ENCODE data around the gene PCBD1.
A peak's percentile ranks its signal among the peaks of the same experiment; 100 is the strongest.
"Not testable (repeated sequence)": the region's sequence is repeated elsewhere in the genome, so short reads cannot be mapped to it uniquely, and the experiment has no call there.

PCBD1 gene

DNA sequence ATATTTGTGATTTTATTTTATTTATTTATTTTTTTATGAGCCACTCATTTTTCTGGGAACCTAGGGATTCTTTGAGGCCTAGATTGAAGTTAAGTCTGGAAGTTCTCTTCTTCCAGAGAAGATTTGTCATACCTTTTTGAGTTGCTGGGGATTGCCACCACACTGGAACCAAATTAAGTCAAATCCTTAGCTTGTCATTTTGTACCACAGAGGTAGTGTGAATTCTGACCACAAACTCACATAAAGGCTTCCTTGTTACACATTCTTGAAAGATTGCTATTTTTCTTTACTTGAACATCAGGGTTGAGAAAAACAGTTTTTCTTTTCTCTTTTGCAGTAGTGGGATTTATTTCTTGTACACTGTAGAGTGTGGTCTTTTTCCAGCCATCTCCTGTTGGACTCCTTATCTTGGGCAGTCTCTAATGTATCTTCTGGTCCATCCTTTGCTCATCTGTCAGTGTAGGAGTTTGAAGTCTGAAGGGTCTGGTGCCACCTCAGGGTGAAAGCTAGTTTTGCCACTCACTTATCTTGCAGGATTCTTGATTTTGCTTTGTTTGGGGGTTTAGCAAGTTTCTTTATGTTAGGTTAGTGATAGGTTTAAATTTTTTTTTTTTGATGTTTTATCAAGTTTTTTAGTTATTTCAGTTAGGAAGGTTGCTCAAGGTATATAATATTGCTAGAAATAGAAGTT is 24.8 kb downstream of the PCBD1 start:
- DNase-seq (ENCODE audit: low read depth): no peak

DNA sequence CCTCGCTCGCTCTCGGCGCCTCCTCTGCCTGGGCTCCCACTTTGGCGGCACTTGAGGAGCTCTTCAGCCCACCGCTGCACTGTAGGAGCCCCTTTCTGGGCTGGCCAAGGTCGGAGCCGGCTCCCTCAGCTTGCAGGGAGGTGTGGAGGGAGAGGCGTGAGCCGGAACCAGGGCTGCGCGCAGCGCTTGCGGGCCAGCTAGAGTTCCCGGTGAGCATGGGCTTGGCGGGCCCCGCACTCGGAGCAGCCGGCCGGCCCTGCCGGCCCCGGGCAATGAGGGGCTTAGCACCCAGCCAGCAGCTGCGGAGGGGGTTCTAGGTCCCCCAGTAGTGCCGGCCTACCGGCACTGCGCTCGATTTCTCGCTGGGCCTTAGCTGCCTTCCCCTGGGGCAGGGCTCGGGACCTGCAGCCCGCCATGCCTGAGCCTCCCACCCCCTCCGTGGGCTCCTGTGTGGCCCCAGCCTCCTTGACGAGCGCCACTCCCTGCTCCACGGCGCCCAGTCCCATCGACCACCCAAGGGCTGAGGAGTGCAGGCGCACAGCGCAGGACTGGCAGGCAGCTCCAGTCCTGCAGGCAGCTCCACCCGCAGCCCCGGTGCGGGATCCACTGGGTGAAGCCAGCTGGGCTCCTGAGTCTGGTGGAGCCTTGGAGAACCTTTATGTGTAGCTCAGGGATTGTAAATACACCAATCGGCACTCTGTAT is 26.7 kb downstream of the PCBD1 start:
- DNase-seq (ENCODE audit: low read depth): not testable (repeated sequence)

GRCh38 chr10:70858759-70859158 is 29.6 kb downstream of the PCBD1 start:
- no peak for DNase-seq (ENCODE audit: low read depth)

GRCh38 chr10:70856454-70856853 is 31.9 kb downstream of the PCBD1 start:
- no peak for DNase-seq (ENCODE audit: low read depth)

GRCh38 chr10:70853457-70853856 is 34.9 kb downstream of the PCBD1 start:
- no peak for DNase-seq (ENCODE audit: low read depth)

GRCh38 chr10:70853038-70853437 is 35.3 kb downstream of the PCBD1 start:
- DNase-seq (ENCODE audit: low read depth): no peak

GRCh38 chr10:70851597-70852475 is 36.5 kb downstream of the PCBD1 start:
- no peak for DNase-seq (ENCODE audit: low read depth)

- no peak for DNase-seq (ENCODE audit: low read depth)
These were observed 38.3 kb downstream of the PCBD1 start for GRCh38 chr10:70850097-70850496.

GRCh38 chr10:70849582-70850016 is 38.8 kb downstream of the PCBD1 start:
- peak; percentile 90 for DNase-seq (ENCODE audit: low read depth)

DNA sequence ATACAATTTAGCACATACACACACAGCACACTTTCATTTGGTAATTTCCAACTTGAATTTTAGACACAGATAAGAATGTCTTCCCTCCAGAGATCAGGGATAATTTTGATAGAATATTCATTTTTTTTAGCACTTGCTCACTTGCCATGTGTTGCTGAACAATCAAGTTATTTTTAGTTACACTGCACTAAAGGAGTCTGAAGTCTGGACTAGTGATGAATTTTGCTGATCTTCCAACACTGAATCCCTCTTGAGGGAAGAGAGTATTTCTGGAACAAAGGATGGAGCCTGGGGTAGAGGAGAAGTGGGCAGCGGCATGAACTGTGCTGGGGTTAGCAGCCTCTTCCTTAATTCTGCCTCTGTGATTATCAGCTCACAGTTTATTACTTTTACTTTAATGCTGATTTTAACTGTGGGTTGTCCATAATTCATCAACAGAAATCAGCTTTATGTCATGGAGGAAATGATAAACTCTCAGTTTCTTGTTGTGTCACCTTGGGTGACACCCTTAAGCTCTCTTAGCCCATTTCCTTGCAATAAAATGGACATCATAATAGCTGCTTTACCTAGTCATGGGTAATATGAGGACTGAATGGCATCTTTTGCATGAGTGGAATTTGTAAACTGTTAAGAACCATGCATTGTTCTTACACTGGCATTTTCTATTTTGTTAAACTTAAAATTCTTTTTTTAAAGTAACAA is 40.6 kb downstream of the PCBD1 start:
- no peak for DNase-seq (ENCODE audit: low read depth)

DNA sequence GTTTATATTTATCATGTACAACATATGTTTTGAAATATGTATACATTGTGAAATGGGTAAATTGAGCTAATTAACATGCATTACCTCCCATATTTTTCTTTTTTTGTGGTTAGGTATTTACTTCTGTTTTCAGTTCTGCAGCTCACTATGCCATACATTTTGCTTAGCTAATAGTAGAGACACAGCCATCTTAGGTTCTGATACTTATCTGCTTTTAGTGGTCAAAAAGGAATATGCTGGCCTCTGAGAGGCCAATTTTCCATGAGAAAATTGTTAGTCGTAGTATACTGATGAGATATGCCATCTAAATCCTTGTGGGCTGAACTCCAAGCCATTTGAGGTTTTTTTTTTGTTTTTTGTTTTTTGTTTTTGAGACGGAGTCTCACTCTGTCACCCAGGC is 41.6 kb downstream of the PCBD1 start:
- DNase-seq (ENCODE audit: low read depth): peak; percentile 31

GRCh38 chr10:70845816-70846215 is 42.5 kb downstream of the PCBD1 start:
- DNase-seq (ENCODE audit: low read depth): no peak

- DNase-seq (ENCODE audit: low read depth): no peak
These were observed 43.1 kb downstream of the PCBD1 start for GRCh38 chr10:70845256-70845655.

- DNase-seq (ENCODE audit: low read depth): no peak
These were observed 44.4 kb downstream of the PCBD1 start for GRCh38 chr10:70843776-70844489.

GRCh38 chr10:70843333-70843732 is 45.0 kb downstream of the PCBD1 start:
- no peak for DNase-seq (ENCODE audit: low read depth)

DNA sequence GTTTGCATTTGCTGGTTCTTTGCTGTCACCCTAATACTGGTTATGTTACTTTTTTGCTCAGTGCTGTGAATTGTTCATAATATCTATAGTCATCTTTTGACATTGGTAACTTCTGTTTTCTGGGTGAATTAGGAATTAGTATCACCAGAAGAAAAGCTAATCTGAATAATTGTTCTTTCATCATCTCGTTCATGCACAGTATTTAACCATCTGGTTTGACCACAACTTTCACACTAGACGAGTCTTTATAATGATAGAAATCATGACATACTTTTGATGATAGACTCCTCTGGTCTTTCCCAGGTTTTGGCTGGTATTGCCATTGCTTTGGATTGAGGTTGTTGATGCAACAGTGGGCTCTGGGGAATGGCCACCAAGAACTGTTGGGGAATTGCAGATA is 47.5 kb downstream of the PCBD1 start:
- no peak for DNase-seq (ENCODE audit: low read depth)

- DNase-seq (ENCODE audit: low read depth): peak; percentile 28
These were observed 50.0 kb downstream of the PCBD1 start for GRCh38 chr10:70838270-70838805.

DNA sequence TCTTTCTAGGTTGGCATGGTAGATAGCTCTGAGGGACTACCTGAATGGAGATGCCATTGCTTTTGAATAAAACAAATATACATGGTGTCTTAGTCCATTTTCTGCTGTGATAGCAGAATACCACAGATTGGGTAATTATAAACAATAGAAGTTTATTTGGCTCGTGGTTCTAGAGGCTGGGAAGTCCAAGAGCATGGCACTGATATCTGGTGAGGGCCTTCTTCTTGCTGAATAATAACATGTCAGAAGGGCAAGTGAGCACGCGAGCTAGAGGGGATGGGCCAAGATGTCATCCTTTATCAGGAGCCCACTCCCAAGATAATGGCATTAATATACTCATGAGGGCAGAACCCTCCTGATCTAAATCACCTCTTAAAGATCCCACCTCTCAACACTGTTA is 50.7 kb downstream of the PCBD1 start:
- no peak for DNase-seq (ENCODE audit: low read depth)

GRCh38 chr10:70836319-70836718 is 52.0 kb downstream of the PCBD1 start:
- no peak for DNase-seq (ENCODE audit: low read depth)

DNA sequence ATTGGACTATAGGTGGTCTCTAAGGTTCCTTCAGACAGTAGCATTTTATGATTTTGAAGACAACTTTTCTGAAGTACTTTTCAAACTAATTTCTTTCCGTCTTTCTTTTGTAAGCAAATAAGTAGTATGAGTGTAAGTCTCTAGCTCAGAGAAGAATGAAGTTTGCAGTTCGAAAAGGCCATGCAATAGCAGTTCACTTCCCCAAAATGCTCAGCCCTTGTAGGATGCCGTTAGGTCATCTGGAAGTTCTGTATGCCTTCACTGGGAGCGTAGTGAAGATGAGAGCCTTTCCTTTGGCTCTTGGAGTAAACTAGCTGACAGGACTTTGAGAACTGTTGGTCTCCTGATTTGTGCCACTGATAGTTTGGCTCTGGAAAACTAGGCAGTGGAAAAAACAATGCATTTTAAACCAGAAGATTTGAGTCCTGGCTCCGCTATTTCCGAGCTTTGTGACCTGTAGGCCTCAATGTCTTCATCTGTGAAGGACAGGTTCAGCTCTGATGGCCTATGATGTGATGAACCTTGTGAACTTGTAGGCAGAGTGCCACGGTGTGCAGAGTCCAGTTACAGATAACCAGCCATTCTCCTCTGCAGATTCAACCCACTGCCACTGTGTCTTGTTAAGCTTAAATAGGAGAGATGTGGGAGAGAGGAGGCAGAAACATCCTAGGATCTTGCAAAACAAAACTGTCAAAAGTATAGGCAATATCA is 53.8 kb downstream of the PCBD1 start:
- no peak for DNase-seq (ENCODE audit: low read depth)

- DNase-seq (ENCODE audit: low read depth): no peak
These were observed 54.3 kb downstream of the PCBD1 start for GRCh38 chr10:70834021-70834420.

Data from iris pigment epithelial cell (primary cell).